Measurements from ENCODE around the gene MC1R. TPM values are rescaled to one million over a fixed set of nuclear protein-coding genes. Genes with fewer than 3 reads are reported as not detected.

Gene MC1R
- total and polyA plus RNA-seq, 2 of the 8 experiments (the other 6 are each of a cell fraction or from before 2014, with no cell fraction given): 2.2 to 2.9 TPM

DNA sequence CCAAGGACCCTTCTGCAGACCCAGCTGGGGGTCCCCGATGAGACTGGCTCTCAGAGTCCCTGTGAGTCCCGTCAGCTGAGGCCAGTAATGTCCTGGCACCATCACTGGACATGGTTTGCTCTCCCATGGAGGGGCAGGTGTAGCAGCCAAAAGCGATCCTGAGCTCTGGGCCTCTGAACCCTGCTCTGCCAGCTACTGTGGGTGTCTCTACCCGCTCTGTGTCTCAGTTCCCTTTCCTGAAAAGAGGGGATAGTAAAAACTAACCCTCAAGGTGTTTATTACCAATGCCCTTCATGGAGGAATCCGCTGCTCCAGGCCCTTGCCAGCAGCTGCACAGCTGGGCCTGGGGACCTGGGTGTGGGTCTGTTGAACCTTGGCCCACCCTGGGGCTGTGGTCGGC is 13.3 kb downstream of the MC1R start:
- CTCF ChIA-PET (ENCODE audit: partially characterized antibody): no interaction called here
- Histone ChIP-seq H2AFZ (ENCODE audit: low read length) (no peak overlapping the region), H3K23ac (ENCODE audit: insufficient read length) (no peak overlapping the region), H2BK120ac (replicated peaks; ENCODE audit: low read depth, low read length) (no peak overlapping the region), H3K14ac (ENCODE audit: insufficient read length) (no peak overlapping the region), H3K4ac (replicated peaks; ENCODE audit: insufficient read length, low read depth, low read length) (no peak overlapping the region), H4K91ac (replicated peaks; ENCODE audit: insufficient read length, low read length) (no peak overlapping the region), H3K79me2 (ENCODE audit: control insufficient read depth in 1 of 2, insufficient read depth in 2 of 2, low read length in 2 of 2) (peaks cover 0 to 5% of the 10 kb centered on the region in 2 experiments; a peak in 2 of 4 replicates), H2BK12ac (ENCODE audit: low read depth, low read length) (no peak overlapping the region), H4K5ac (ENCODE audit: insufficient read length, low read depth, low read length) (no peak overlapping the region), H3K4me3 (ENCODE audit: extremely low read depth in 1 of 4, insufficient read depth in 2 of 4, low read depth in 3 of 4, low read length in 4 of 4) (no peak overlapping the region), H3K18ac (ENCODE audit: extremely low read depth, low read length) (no peak overlapping the region), H3K4me2 (ENCODE audit: insufficient read depth in 1 of 2, low read depth in 2 of 2, low read length in 2 of 2) (no peak overlapping the region), H2BK20ac (ENCODE audit: low read length) (no peak overlapping the region), H3K56ac (replicated peaks; ENCODE audit: insufficient read length, low read depth, low read length) (no peak overlapping the region), H3K79me1 (ENCODE audit: low read depth, low read length) (peaks cover 6% of the 10 kb centered on the region; the same call in 1 of the 2 replicates), H3K9ac (replicated peaks in 1 of 4; ENCODE audit: extremely low read depth in 1 of 4, low read depth in 3 of 4, low read length in 3 of 4) (no peak overlapping the region), H3K36me3 (ENCODE audit: control insufficient read depth in 2 of 4, insufficient read depth in 4 of 4, low read length in 3 of 4) (peaks cover 14 to 52% (median 33%) of the 10 kb centered on the region in 4 experiments; a peak in 6 of 8 replicates), H3K27me3 (replicated peaks in 1 of 4; ENCODE audit: control insufficient read depth in 3 of 4, extremely low read depth in 1 of 4, insufficient read depth in 3 of 4, low read length in 3 of 4) (no peaks in the 10 kb centered on the region), H3K4me1 (replicated peaks in 1 of 4; ENCODE audit: control insufficient read depth in 3 of 4, insufficient read depth in 4 of 4, low read length in 3 of 4) (no peaks in the 10 kb centered on the region), H3K23me2 (ENCODE audit: low read depth, low read length) (no peaks in the 10 kb centered on the region), H3K9me3 (ENCODE audit: insufficient read depth in 2 of 2, low read depth in 1 of 2, low read length in 1 of 2) (no peaks in the 10 kb centered on the region), H2AK5ac (ENCODE audit: low read depth, low read length) (no peak overlapping the region), H2BK5ac (ENCODE audit: low read depth, low read length) (no peak overlapping the region), H3K27ac (ENCODE audit: low read depth, low read length) (no peak overlapping the region), H4K8ac (ENCODE audit: extremely low read depth, insufficient read depth, low read length) (peak overlapping the region; percentile 85), H4K20me1 (replicated peaks in 1 of 2; ENCODE audit: control insufficient read depth in 1 of 2, insufficient read depth in 2 of 2, low read length in 2 of 2) (peaks cover 7 to 30% of the 10 kb centered on the region in 2 experiments), H2BK15ac (ENCODE audit: low read length) (no peak overlapping the region)
- DNase-seq (ENCODE audit: low read depth in 1 of 2, low spot score in 2 of 2) (no peak), FAIRE-seq (no peak)
- TF ChIP-seq, protein P1, sequence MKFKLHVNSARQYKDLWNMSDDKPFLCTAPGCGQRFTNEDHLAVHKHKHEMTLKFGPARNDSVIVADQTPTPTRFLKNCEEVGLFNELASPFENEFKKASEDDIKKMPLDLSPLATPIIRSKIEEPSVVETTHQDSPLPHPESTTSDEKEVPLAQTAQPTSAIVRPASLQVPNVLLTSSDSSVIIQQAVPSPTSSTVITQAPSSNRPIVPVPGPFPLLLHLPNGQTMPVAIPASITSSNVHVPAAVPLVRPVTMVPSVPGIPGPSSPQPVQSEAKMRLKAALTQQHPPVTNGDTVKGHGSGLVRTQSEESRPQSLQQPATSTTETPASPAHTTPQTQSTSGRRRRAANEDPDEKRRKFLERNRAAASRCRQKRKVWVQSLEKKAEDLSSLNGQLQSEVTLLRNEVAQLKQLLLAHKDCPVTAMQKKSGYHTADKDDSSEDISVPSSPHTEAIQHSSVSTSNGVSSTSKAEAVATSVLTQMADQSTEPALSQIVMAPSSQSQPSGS (IDR thresholded peaks at IDR 0.05; ENCODE audit: low read length): no peak
- POLR2A ChIA-PET (ENCODE audit: partially characterized antibody): interaction anchor here (1.4 kb wide), 1 partner anchor 9 kb away, joined by 3 read pairs; the partner anchor contains the start of gene TUBB3
- WGBS, 2 experiments (ENCODE audit: extremely low coverage in 1 of 2, insufficient coverage in 1 of 2, insufficient read length in 1 of 2, insufficient replicate concordance in 2 of 2, low coverage in 1 of 2, low lambda C conversion rate in 2 of 2, missing lambda C conversion rate in 1 of 2): 89% methylated on average over 6 of the region's 6 CpGs; no CpG with 5 or more reads in 1 of the 2 experiments
